IgD-negative memory B cell (primary cell): ENCODE measurements around the gene PAX6. TPM values are rescaled to one million over a fixed set of nuclear protein-coding genes. Genes with fewer than 3 reads are reported as not detected.

Source experiments
- H3K27ac Mint-ChIP-seq, 3 donors: one replicate each; pipeline ENCODE4 v1.8.0; 2020 to 2022; ENCODE audit warnings: mild to moderate bottlenecking in 3 of 3, mixed read lengths in 3 of 3, moderate library complexity in 1 of 3
- H3K27me3 Mint-ChIP-seq: one replicate; pipeline ENCODE4 v1.8.0; 2021; ENCODE audit warnings: mixed read lengths
- H3K36me3 Mint-ChIP-seq: one replicate; pipeline ENCODE4 v1.8.0; 2020; ENCODE audit warnings: mild to moderate bottlenecking, mixed read lengths
- H3K4me1 Mint-ChIP-seq, 3 donors: one replicate each; pipeline ENCODE4 v1.8.0; 2020 to 2022; ENCODE audit warnings: mixed read lengths in 3 of 3, mild to moderate bottlenecking in 1 of 3
- H3K4me3 Mint-ChIP-seq, 4 donors: one replicate each; pipeline ENCODE4 v1.8.0; 2020 to 2022; ENCODE audit warnings: mild to moderate bottlenecking in 4 of 4, mixed read lengths in 4 of 4, moderate library complexity in 3 of 4
- H3K9me3 Mint-ChIP-seq, 3 donors: one replicate each; pipeline ENCODE4 v1.8.0; 2020 to 2021; ENCODE audit warnings: mixed read lengths in 3 of 3, mild to moderate bottlenecking in 1 of 3
- polyA plus RNA-seq: library from polyadenylated mRNA; unstranded; fragments of 300-500 nt; fragmentation: Illumina TruSeq; gene quantifications from one replicate; pipeline ENCODE4 v1.2.3, GENCODE V29; 2021

PAX6 gene
- not detected for polyA plus RNA-seq

- H3K4me3 Mint-ChIP-seq: peak within 1 kb of the TSS; percentile 72 to 90 (median 90)
- H3K36me3 Mint-ChIP-seq: peaks cover 2% of the 10 kb centered on the region
- peak within 1 kb of the TSS; percentile 95 to 97 (median 97) for H3K27ac Mint-ChIP-seq
- H3K27me3 Mint-ChIP-seq: peaks cover 68% of the 10 kb centered on the region
- H3K9me3 Mint-ChIP-seq: peaks cover 0 to 16% (median 0%) of the 10 kb centered on the region in 3 donors
- H3K4me1 Mint-ChIP-seq: peaks cover 23 to 53% (median 26%) of the 10 kb centered on the region in 3 donors
These were observed at the start of gene PAX6 for GRCh38 chr11:31810779-31811647. TSS of gene PAX6 (minus strand) at chr11:31811322. CDS start at chr11:31806411, 4,911 bp downstream.

GRCh38 chr11:31860391-31860790 lies 49.3 kb upstream of the PAX6 start:
- H3K4me1 Mint-ChIP-seq: peaks cover 0 to 3% (median 0%) of the 10 kb centered on the region in 3 donors
- H3K4me3 Mint-ChIP-seq: no peak overlapping the region
- H3K27ac Mint-ChIP-seq: peak overlapping the region in 1 of 3 donors; percentile 78
- peaks cover 0 to 7% (median 1%) of the 10 kb centered on the region in 3 donors for H3K9me3 Mint-ChIP-seq
- no peaks in the 10 kb centered on the region for H3K36me3 Mint-ChIP-seq
- H3K27me3 Mint-ChIP-seq: peaks cover 3% of the 10 kb centered on the region

- Mint-ChIP-seq H3K27ac (no peak overlapping the region), H3K9me3 (peaks cover 0 to 1% (median 0%) of the 10 kb centered on the region in 3 donors), H3K4me1 (no peaks in the 10 kb centered on the region), H3K27me3 (peaks cover 1% of the 10 kb centered on the region), H3K36me3 (no peaks in the 10 kb centered on the region), H3K4me3 (no peak overlapping the region)
These were observed 45.1 kb upstream of the PAX6 start for GRCh38 chr11:31856248-31856647.

GRCh38 chr11:31855466-31855865 lies 44.3 kb upstream of the PAX6 start:
- Mint-ChIP-seq H3K36me3 (no peaks in the 10 kb centered on the region), H3K27me3 (peaks cover 1% of the 10 kb centered on the region), H3K27ac (no peak overlapping the region), H3K9me3 (peaks cover 0 to 1% (median 0%) of the 10 kb centered on the region in 3 donors), H3K4me1 (no peaks in the 10 kb centered on the region), H3K4me3 (no peak overlapping the region)

GRCh38 chr11:31850365-31850764 lies 39.2 kb upstream of the PAX6 start:
- no peaks in the 10 kb centered on the region for H3K9me3 Mint-ChIP-seq
- H3K36me3 Mint-ChIP-seq: no peaks in the 10 kb centered on the region
- H3K4me3 Mint-ChIP-seq: no peak overlapping the region
- H3K27me3 Mint-ChIP-seq: peaks cover 1% of the 10 kb centered on the region
- H3K27ac Mint-ChIP-seq: no peak overlapping the region
- no peaks in the 10 kb centered on the region for H3K4me1 Mint-ChIP-seq

GRCh38 chr11:31847761-31848160 lies 36.6 kb upstream of the PAX6 start:
- no peak overlapping the region for H3K4me3 Mint-ChIP-seq
- H3K36me3 Mint-ChIP-seq: no peaks in the 10 kb centered on the region
- peaks cover 0 to 1% (median 0%) of the 10 kb centered on the region in 3 donors for H3K9me3 Mint-ChIP-seq
- no peaks in the 10 kb centered on the region for H3K4me1 Mint-ChIP-seq
- H3K27ac Mint-ChIP-seq: no peak overlapping the region
- H3K27me3 Mint-ChIP-seq: peaks cover 4% of the 10 kb centered on the region

GRCh38 chr11:31845331-31845730 lies 34.2 kb upstream of the PAX6 start:
- H3K4me1 Mint-ChIP-seq: no peaks in the 10 kb centered on the region
- H3K27ac Mint-ChIP-seq: no peak overlapping the region
- H3K27me3 Mint-ChIP-seq: peaks cover 7% of the 10 kb centered on the region
- no peaks in the 10 kb centered on the region for H3K36me3 Mint-ChIP-seq
- no peak overlapping the region for H3K4me3 Mint-ChIP-seq
- H3K9me3 Mint-ChIP-seq: peaks cover 0 to 1% (median 0%) of the 10 kb centered on the region in 3 donors

- Mint-ChIP-seq H3K27me3 (peaks cover 13% of the 10 kb centered on the region), H3K36me3 (no peaks in the 10 kb centered on the region), H3K27ac (no peak overlapping the region), H3K4me1 (no peaks in the 10 kb centered on the region), H3K4me3 (no peak overlapping the region), H3K9me3 (peaks cover 0 to 1% (median 0%) of the 10 kb centered on the region in 3 donors)
These were observed 33.2 kb upstream of the PAX6 start for GRCh38 chr11:31844351-31844750.

- H3K9me3 Mint-ChIP-seq: peaks cover 0 to 1% (median 0%) of the 10 kb centered on the region in 3 donors
These were observed 30.3 kb upstream of the PAX6 start for GRCh38 chr11:31841435-31841834.

GRCh38 chr11:31834237-31834636 lies 23.1 kb upstream of the PAX6 start:
- no peaks in the 10 kb centered on the region for H3K4me1 Mint-ChIP-seq
- no peak overlapping the region for H3K4me3 Mint-ChIP-seq
- no peaks in the 10 kb centered on the region for H3K36me3 Mint-ChIP-seq
- H3K9me3 Mint-ChIP-seq: no peaks in the 10 kb centered on the region
- peaks cover 16% of the 10 kb centered on the region for H3K27me3 Mint-ChIP-seq
- no peak overlapping the region for H3K27ac Mint-ChIP-seq

More at GRCh38 chr11:31841435-31841834, 30.3 kb upstream of the PAX6 start:
- H3K27me3 Mint-ChIP-seq: peaks cover 20% of the 10 kb centered on the region
- H3K4me1 Mint-ChIP-seq: no peaks in the 10 kb centered on the region
- no peaks in the 10 kb centered on the region for H3K36me3 Mint-ChIP-seq
- H3K27ac Mint-ChIP-seq: no peak overlapping the region
- H3K4me3 Mint-ChIP-seq: no peak overlapping the region

- H3K36me3 Mint-ChIP-seq: no peaks in the 10 kb centered on the region
- H3K9me3 Mint-ChIP-seq: peaks cover 0 to 2% (median 0%) of the 10 kb centered on the region in 3 donors
- H3K4me1 Mint-ChIP-seq: peaks cover 0 to 9% (median 8%) of the 10 kb centered on the region in 3 donors
- no peak overlapping the region for H3K27ac Mint-ChIP-seq
- no peak overlapping the region for H3K4me3 Mint-ChIP-seq
- H3K27me3 Mint-ChIP-seq: peaks cover 30% of the 10 kb centered on the region
These were observed 19.3 kb upstream of the PAX6 start for GRCh38 chr11:31830406-31830805.

- H3K27me3 Mint-ChIP-seq: peaks cover 48% of the 10 kb centered on the region
- H3K36me3 Mint-ChIP-seq: no peaks in the 10 kb centered on the region
- peak overlapping the region in 2 of 3 donors; percentile 5 to 85 for H3K27ac Mint-ChIP-seq
- H3K9me3 Mint-ChIP-seq: peaks cover 0 to 2% (median 0%) of the 10 kb centered on the region in 3 donors
- peaks cover 0 to 9% (median 8%) of the 10 kb centered on the region in 3 donors for H3K4me1 Mint-ChIP-seq
- H3K4me3 Mint-ChIP-seq: peak overlapping the region in 1 of 4 donors; percentile 41
These were observed 17.1 kb upstream of the PAX6 start for GRCh38 chr11:31828217-31828616.

- Mint-ChIP-seq H3K9me3 (peaks cover 0 to 2% (median 0%) of the 10 kb centered on the region in 3 donors), H3K4me1 (peaks cover 0 to 9% (median 8%) of the 10 kb centered on the region in 3 donors), H3K4me3 (peak overlapping the region in 2 of 4 donors; percentile 41 to 74), H3K36me3 (no peaks in the 10 kb centered on the region), H3K27me3 (peaks cover 53% of the 10 kb centered on the region), H3K27ac (peak overlapping the region; percentile 5 to 85 (median 78))
These were observed 16.5 kb upstream of the PAX6 start for GRCh38 chr11:31827455-31828206.

GRCh38 chr11:31826536-31827438 lies 15.7 kb upstream of the PAX6 start:
- Mint-ChIP-seq H3K4me1 (peaks cover 0 to 9% (median 8%) of the 10 kb centered on the region in 3 donors), H3K36me3 (no peaks in the 10 kb centered on the region), H3K9me3 (peaks cover 0 to 2% (median 0%) of the 10 kb centered on the region in 3 donors), H3K4me3 (peak overlapping the region in 2 of 4 donors; percentile 74 to 75), H3K27me3 (peaks cover 58% of the 10 kb centered on the region), H3K27ac (peak overlapping the region; percentile 78 to 90 (median 85))
